ENCODE measurements around the gene SLC37A1. TPM values are rescaled to one million over a fixed set of nuclear protein-coding genes. Genes with fewer than 3 reads are reported as not detected.
A peak's percentile ranks its signal among the peaks of the same experiment; 100 is the strongest.

SLC37A1 gene
- total RNA-seq, 6 donors from 2014 or later: 20.8 to 70.2 (median 36.8) TPM

DNA sequence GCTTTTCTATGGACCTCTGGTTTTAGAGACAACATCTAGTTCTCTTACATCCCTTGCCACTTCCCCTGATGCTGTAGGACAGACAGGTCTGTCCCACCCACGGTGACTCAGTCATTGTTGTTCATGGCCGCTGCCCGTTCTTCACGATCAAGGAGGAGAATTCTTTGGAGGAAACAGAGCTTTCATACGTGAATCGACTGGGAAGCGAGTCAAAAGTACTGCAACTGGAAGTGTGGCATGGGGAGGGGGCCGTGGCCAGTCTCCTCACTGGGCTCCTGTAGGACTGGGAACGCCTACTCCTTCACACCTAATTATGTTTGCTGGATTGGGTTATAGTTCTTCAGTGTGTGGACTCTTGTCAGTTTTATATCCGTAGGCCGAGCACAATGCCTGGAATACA lies 4.4 kb upstream of the SLC37A1 start:
- Histone ChIP-seq H3K4me1 (peaks cover 3 to 10% (median 7%) of the 10 kb centered on the region in 4 donors), H3K27ac (peak overlapping the region in 3 of 4 donors; percentile 11 to 40 (median 16)), H3K27me3 (no peaks in the 10 kb centered on the region), H3K36me3 (no peaks in the 10 kb centered on the region), H3K4me3 (no peak overlapping the region), H3K9me3 (no peaks in the 10 kb centered on the region)
- no peak for TF ChIP-seq POLR2A (IDR thresholded peaks at IDR 0.05)
- TF ChIP-seq, protein P1, sequence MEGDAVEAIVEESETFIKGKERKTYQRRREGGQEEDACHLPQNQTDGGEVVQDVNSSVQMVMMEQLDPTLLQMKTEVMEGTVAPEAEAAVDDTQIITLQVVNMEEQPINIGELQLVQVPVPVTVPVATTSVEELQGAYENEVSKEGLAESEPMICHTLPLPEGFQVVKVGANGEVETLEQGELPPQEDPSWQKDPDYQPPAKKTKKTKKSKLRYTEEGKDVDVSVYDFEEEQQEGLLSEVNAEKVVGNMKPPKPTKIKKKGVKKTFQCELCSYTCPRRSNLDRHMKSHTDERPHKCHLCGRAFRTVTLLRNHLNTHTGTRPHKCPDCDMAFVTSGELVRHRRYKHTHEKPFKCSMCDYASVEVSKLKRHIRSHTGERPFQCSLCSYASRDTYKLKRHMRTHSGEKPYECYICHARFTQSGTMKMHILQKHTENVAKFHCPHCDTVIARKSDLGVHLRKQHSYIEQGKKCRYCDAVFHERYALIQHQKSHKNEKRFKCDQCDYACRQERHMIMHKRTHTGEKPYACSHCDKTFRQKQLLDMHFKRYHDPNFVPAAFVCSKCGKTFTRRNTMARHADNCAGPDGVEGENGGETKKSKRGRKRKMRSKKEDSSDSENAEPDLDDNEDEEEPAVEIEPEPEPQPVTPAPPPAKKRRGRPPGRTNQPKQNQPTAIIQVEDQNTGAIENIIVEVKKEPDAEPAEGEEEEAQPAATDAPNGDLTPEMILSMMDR (IDR thresholded peaks at IDR 0.05): no peak
- TF ChIP-seq POLR2AphosphoS5 (IDR thresholded peaks at IDR 0.05): no peak
- TF ChIP-seq EP300 (IDR thresholded peaks at IDR 0.05): no peak
- peak in 1 of 2 donors; percentile 53 for DNase-seq
- ATAC-seq (ENCODE audit: low FRiP score in 2 of 2): no peak
- 52 to 60% methylated on average over 11 of the region's 11 CpGs for WGBS, 2 donors

DNA sequence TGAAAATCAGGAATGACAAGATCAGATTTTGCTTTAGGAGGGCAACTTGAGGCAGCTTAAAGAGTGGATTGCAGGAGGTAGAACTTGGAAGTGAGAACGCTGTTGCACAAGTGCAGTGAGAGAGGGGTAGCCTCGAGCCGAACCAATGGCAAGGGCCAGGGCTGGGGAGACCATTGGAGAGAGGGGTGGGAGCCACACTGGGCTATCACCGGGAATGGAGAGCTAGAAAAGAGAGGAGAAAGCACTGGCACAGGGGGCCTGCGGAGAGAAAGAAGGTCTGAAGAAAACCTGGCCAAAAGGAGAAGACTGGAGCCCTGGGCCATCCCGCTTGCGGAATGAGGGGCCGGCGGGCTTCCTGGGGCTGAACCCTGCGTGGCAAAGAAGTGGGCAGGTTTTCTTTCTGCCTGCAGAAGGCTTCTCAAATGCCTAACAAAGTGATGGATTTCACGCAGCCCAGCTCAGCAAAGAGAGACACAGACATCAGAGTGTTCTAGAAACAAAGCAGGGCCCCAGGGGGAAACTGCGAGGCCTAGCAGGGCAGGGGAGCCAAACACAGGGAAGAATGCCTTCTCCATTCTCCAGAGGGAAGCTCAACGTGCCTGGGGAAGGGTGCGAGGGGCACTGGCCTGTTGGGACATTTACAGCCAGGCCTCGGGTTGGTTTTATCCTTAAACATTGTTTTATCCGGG lies 1.2 kb upstream of the SLC37A1 start:
- Histone ChIP-seq H3K27me3 (no peaks in the 10 kb centered on the region), H3K27ac (peak overlapping the region; percentile 92 to 93 (median 92)), H3K4me3 (no peak overlapping the region), H3K36me3 (no peaks in the 10 kb centered on the region), H3K9me3 (no peaks in the 10 kb centered on the region), H3K4me1 (peaks cover 18 to 38% (median 33%) of the 10 kb centered on the region in 4 donors)
- TF ChIP-seq EP300 (IDR thresholded peaks at IDR 0.05) (no peak), POLR2AphosphoS5 (IDR thresholded peaks at IDR 0.05) (no peak), POLR2A (IDR thresholded peaks at IDR 0.05) (no peak)
- TF ChIP-seq, protein P1 (IDR thresholded peaks at IDR 0.05): no peak
- ATAC-seq (ENCODE audit: low FRiP score in 2 of 2) (no peak), DNase-seq (no peak)
- WGBS, 2 donors: 91 to 92% methylated on average over 16 of the region's 16 CpGs

DNA sequence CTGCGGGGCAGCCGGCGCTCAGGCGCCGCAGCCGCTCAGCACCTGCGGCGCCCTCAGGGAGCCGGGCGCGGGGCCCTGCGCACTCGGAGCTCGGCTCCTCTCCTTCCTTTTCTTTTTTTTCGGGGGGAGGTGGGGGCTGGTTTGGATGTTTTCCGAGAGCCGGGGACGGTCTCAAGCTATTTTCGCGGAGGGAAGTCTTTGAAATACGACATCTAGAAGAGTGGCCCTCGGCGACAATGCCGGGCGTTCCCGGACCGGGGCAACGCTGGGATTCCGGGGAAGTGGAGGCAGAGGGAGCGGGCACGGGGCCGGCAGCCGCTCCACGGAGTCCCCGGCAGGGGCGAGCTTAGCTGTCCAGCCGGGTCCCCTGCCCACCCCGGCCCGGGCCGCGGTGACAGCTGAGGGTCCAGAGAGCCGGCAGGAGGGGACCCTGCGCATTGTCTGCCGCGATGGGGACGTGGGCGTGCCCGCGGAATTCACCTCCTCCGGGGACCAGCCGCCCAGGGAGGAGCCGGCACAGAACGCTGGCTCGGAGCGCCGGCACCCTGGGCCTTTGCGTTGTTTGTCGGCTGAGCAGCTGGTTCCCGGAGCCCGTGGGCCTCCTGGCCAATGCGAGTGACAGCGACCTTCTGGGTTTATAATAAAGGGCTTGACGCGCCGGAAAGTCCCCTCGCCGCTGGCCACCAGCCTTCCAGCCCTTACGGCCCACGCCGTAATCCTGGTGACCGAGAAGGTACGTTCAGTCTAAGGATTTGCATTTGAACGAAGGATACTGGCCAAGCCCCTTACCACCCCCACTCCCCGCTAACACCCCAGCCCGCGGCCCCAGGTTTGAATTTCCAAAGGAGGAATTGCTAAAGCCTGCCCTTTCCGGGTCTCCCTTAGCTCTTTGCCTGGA lies 582 bp downstream of the SLC37A1 start:
- Histone ChIP-seq H3K27ac (peak overlapping the region; percentile 92 to 93 (median 93)), H3K4me3 (peak overlapping the region; percentile 84 to 94 (median 90)), H3K4me1 (peaks cover 18 to 41% (median 34%) of the 10 kb centered on the region in 4 donors), H3K9me3 (no peaks in the 10 kb centered on the region), H3K27me3 (no peaks in the 10 kb centered on the region), H3K36me3 (peaks cover 0 to 14% (median 9%) of the 10 kb centered on the region in 4 donors)
- ATAC-seq (ENCODE audit: low FRiP score in 2 of 2): peak; percentile 67 to 68
- peak; percentile 61 to 92 for DNase-seq
- TF ChIP-seq POLR2AphosphoS5 (IDR thresholded peaks at IDR 0.05) (peak in 1 of 2 donors; percentile 72), POLR2A (IDR thresholded peaks at IDR 0.05) (peak in 3 of 4 donors; percentile 48 to 85 (median 70)), EP300 (IDR thresholded peaks at IDR 0.05) (no peak)
- TF ChIP-seq, protein P1 (IDR thresholded peaks at IDR 0.05): no peak
- WGBS, 2 donors: 0 to 2% methylated on average over 31 to 48 of the region's 77 CpGs

DNA sequence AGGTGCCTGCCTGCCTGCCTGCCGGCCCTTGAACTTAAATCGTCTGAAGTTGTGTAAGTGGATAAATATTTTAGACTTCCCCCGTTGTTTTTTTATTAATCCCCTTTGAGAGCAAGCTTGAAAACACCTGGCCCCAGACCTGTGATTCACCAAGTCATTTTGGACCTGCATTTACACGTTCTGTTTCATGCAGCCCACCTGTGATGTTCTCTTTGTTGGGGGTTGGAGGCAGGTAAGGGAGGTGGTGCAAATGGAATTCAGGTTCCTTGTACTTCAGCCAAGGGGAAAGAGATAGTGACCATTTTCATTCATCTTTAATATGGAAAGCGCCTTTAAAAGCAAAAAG lies 1.2 kb downstream of the SLC37A1 start:
- H3K36me3 ChIP-seq: peaks cover 0 to 20% (median 12%) of the 10 kb centered on the region in 4 donors
- no peaks in the 10 kb centered on the region for H3K27me3 ChIP-seq
- DNase-seq: no peak
- peaks cover 18 to 42% (median 35%) of the 10 kb centered on the region in 4 donors for H3K4me1 ChIP-seq
- peak overlapping the region; percentile 92 to 93 (median 93) for H3K27ac ChIP-seq
- H3K4me3 ChIP-seq: peak overlapping the region; percentile 84 to 94 (median 90)
- TF ChIP-seq EP300 (IDR thresholded peaks at IDR 0.05): no peak
- no peak for TF ChIP-seq POLR2A (IDR thresholded peaks at IDR 0.05)
- TF ChIP-seq POLR2AphosphoS5 (IDR thresholded peaks at IDR 0.05): no peak
- TF ChIP-seq, protein P1 (IDR thresholded peaks at IDR 0.05): no peak
- H3K9me3 ChIP-seq: no peaks in the 10 kb centered on the region
- 20 to 21% methylated on average over 5 of the region's 5 CpGs for WGBS, 2 donors
- ATAC-seq (ENCODE audit: low FRiP score in 2 of 2): no peak
